GM23338 (cell line): ENCODE data around the gene DPYSL5. TPM values are rescaled to one million over a fixed set of nuclear protein-coding genes. Genes with fewer than 3 reads are reported as not detected.

ENCODE experiments used
- ATAC-seq: fragments of 200-7000 bp; cut with Tn5 transposase; 3 replicates; pipeline ENCODE4 v1.9.1; 2020
- DNase-seq: peaks from one replicate; pipeline ENCODE4 v3.0.0-alpha.2; 2015; ENCODE audit warnings: low spot score
- H2AFZ ChIP-seq: fragments of 200-600 bp; sonication (generic); 2 replicates; pipeline ENCODE4 v1.8.0; 2016; ENCODE audit warnings: antibody characterized with exemption, mild to moderate bottlenecking, moderate library complexity
- H3F3A ChIP-seq: fragments of 200-600 bp; sonication (generic); replicated peaks from 2 replicates; pipeline ENCODE4 v1.8.0; 2017; ENCODE audit warnings: antibody characterized with exemption, mixed run types, low read depth
- H3K27ac ChIP-seq: fragments of 200-600 bp; sonication (generic); 2 replicates; pipeline ENCODE4 v1.6.1; 2016; ENCODE audit warnings: low read depth
- H3K27me3 ChIP-seq: fragments of 200-600 bp; sonication (generic); 2 replicates; pipeline ENCODE4 v1.8.0; 2016; ENCODE audit warnings: mild to moderate bottlenecking, mixed run types, moderate library complexity; ENCODE audit not compliant: insufficient read depth
- H3K36me3 ChIP-seq: fragments of 200-600 bp; sonication (generic); 2 replicates; pipeline ENCODE4 v1.8.0; 2016; ENCODE audit warnings: mild to moderate bottlenecking; ENCODE audit not compliant: insufficient read depth
- H3K4me1 ChIP-seq: fragments of 200-600 bp; sonication (generic); 2 replicates; pipeline ENCODE4 v1.8.0; 2016; ENCODE audit warnings: mild to moderate bottlenecking, moderate library complexity; ENCODE audit not compliant: insufficient read depth
- H3K4me2 ChIP-seq: fragments of 200-600 bp; sonication (generic); 2 replicates; pipeline ENCODE4 v1.7.1; 2017; ENCODE audit warnings: mixed run types
- H3K4me3 ChIP-seq: fragments of 200-600 bp; sonication (generic); 2 replicates; pipeline ENCODE4 v1.6.1; 2016; ENCODE audit warnings: mixed run types
- H3K79me2 ChIP-seq: fragments of 200-600 bp; sonication (generic); replicated peaks from 2 replicates; pipeline ENCODE4 v1.8.0; 2017; ENCODE audit warnings: mild to moderate bottlenecking; ENCODE audit not compliant: insufficient read depth
- H3K9me2 ChIP-seq: fragments of 200-600 bp; sonication (generic); 2 replicates; pipeline ENCODE4 v1.8.0; 2017; ENCODE audit not compliant: insufficient read depth
- H4K20me1 ChIP-seq: fragments of 200-600 bp; sonication (generic); replicated peaks from 2 replicates; pipeline ENCODE4 v1.8.0; 2017; ENCODE audit warnings: mild to moderate bottlenecking; ENCODE audit not compliant: insufficient read depth
- H3K27ac Mint-ChIP-seq: 2 replicates; pipeline ENCODE4 v1.8.0; 2020; ENCODE audit warnings: inconsistent platforms, mild to moderate bottlenecking, moderate library complexity, mixed read lengths
- H3K27me3 Mint-ChIP-seq: 3 replicates; pipeline ENCODE4 v1.8.0; 2022; ENCODE audit warnings: low read depth, mild to moderate bottlenecking, moderate library complexity, mixed read lengths, inconsistent platforms; ENCODE audit not compliant: insufficient read depth, poor library complexity
- H3K36me3 Mint-ChIP-seq: 3 replicates; pipeline ENCODE4 v1.8.0; 2021; ENCODE audit warnings: low read depth, mild to moderate bottlenecking, inconsistent platforms, moderate library complexity, mixed read lengths
- H3K4me1 Mint-ChIP-seq: 3 replicates; pipeline ENCODE4 v1.8.0; 2020; ENCODE audit warnings: mild to moderate bottlenecking, inconsistent platforms, mixed read lengths
- H3K4me3 Mint-ChIP-seq: 3 replicates; pipeline ENCODE4 v1.8.0; 2021; ENCODE audit warnings: moderate library complexity, mild to moderate bottlenecking, inconsistent platforms, mixed read lengths
- H3K9me3 Mint-ChIP-seq: 3 replicates; pipeline ENCODE4 v1.8.0; 2020; ENCODE audit warnings: moderate library complexity, mild to moderate bottlenecking, inconsistent platforms, mixed read lengths
- EZH2 ChIP-seq: fragments of 200-600 bp; sonication (generic); IDR thresholded peaks from one replicate; pipeline ENCODE4 v1.8.0; 2017; ENCODE audit warnings: antibody characterized with exemption, mild to moderate bottlenecking, low read depth; ENCODE audit not compliant: unreplicated experiment
- EZH2phosphoT487 ChIP-seq: fragments of 200-600 bp; sonication (generic); IDR thresholded peaks from one replicate; pipeline ENCODE4 v1.8.1; 2018; ENCODE audit warnings: antibody characterized with exemption; ENCODE audit not compliant: unreplicated experiment
- POLR2AphosphoS5 ChIP-seq: IDR thresholded peaks from 2 replicates; pipeline ENCODE4 v1.6.1; 2016; ENCODE audit warnings: antibody characterized with exemption, low read depth
- REST ChIP-seq: IDR thresholded peaks from one replicate; pipeline ENCODE4 v1.6.1; 2018; ENCODE audit warnings: antibody characterized with exemption; ENCODE audit not compliant: unreplicated experiment
- STAT1 ChIP-seq: IDR thresholded peaks from one replicate; pipeline ENCODE4 v1.6.1; 2016; ENCODE audit warnings: antibody characterized with exemption; ENCODE audit not compliant: unreplicated experiment
- ZNF331 ChIP-seq: fragments of 250-450 bp; sonication (Bioruptor Pico); IDR thresholded peaks from 2 replicates; pipeline ENCODE4 v1.5.0; 2020; ENCODE audit warnings: low read depth, mild to moderate bottlenecking, moderate library complexity
- polyA plus RNA-seq: library from polyadenylated mRNA; unstranded; fragments of >200 nt; fragmentation: Nextera tagmentation; extraction: Ambion mirVana; gene quantifications from 2 replicates; pipeline ENCODE4 v1.2.1, GENCODE V29; 2016
- total RNA-seq: library from RNA; depleted of rRNA; stranded (reverse); fragments of >200 nt; shearing (Covaris generic); gene quantifications from 2 replicates; pipeline ENCODE4 v1.2.3, GENCODE V29; 2014
- TF ChIP-seq, protein P1 (sequence below), 2 experiments: fragments of 200-600 bp in 1 of 2; sonication (generic) in 1 of 2; conservative IDR thresholded peaks; 2 replicates each; pipeline versions ENCODE4 v1.5.1 to v1.6.1; 2016 to 2017; ENCODE audit warnings: antibody characterized with exemption in 2 of 2, low read depth in 2 of 2, mild to moderate bottlenecking in 2 of 2, moderate library complexity in 1 of 2

DPYSL5 gene
- total and polyA plus RNA-seq, 2 experiments from 2014 or later: 3.1 to 8.1 TPM

DNA sequence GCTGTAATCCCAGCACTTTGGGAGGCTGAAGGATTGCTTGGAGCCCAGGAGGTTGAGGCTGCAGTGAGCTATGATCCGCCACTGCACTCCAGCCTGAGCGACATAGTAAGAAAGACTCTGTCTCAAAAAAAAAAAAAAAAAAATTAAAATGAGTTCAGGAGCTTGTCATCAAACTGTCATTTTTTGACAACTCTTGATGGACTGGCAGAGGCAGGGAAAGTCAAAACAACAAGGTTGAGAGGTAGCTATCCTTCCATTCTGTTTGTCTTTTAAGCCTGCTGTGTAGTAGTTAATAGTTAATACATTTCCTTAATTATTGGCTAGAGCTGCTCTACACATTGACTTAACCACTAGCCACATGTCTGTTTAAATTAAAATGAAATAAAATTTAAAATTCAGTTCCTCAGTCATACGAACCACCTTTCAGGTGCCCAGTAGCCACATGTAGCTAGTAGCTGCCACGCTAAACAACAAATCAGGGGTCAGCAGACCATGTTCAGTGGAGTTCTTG, 22.7 kb downstream of the DPYSL5 start:
- H2AFZ ChIP-seq: no peak overlapping the region
- H3K79me2 ChIP-seq: no peaks in the 10 kb centered on the region
- H3K27ac ChIP-seq: no peak overlapping the region
- no peak for ATAC-seq
- peaks cover 5% of the 10 kb centered on the region for H3K27me3 Mint-ChIP-seq
- H3K4me3 Mint-ChIP-seq: no peak overlapping the region
- peaks cover 13% of the 10 kb centered on the region for H4K20me1 ChIP-seq
- H3K36me3 ChIP-seq: no peaks in the 10 kb centered on the region
- no peak for TF ChIP-seq REST
- TF ChIP-seq STAT1: no peak
- TF ChIP-seq ZNF331: no peak
- TF ChIP-seq EZH2phosphoT487: no peak
- TF ChIP-seq POLR2AphosphoS5: no peak
- no peak for TF ChIP-seq EZH2
- no peaks in the 10 kb centered on the region for H3K36me3 Mint-ChIP-seq
- no peak overlapping the region for H3K4me2 ChIP-seq
- H3K4me1 Mint-ChIP-seq: peaks cover 5% of the 10 kb centered on the region
- DNase-seq: no peak
- H3K9me3 Mint-ChIP-seq: no peaks in the 10 kb centered on the region
- no peaks in the 10 kb centered on the region for H3K9me2 ChIP-seq
- H3K4me1 ChIP-seq: no peaks in the 10 kb centered on the region; the same call in 1 of the 2 replicates
- H3K27ac Mint-ChIP-seq: no peak overlapping the region
- H3K27me3 ChIP-seq: peaks cover 41% of the 10 kb centered on the region
- H3F3A ChIP-seq: no peaks in the 10 kb centered on the region
- H3K4me3 ChIP-seq: no peak overlapping the region

- Mint-ChIP-seq H3K4me3 (no peak overlapping the region), H3K27ac (no peak overlapping the region)
These were observed 25.5 kb downstream of the DPYSL5 start for GRCh38 chr2:26873286-26873983.

More at GRCh38 chr2:26873286-26873983, 25.5 kb downstream of the DPYSL5 start:
- H2AFZ ChIP-seq: no peak overlapping the region
- DNase-seq (no peak), ATAC-seq (no peak)
- peaks cover 5% of the 10 kb centered on the region for H3K27me3 Mint-ChIP-seq
- no peaks in the 10 kb centered on the region; the same call in 2 of the 3 replicates for H3K9me3 Mint-ChIP-seq
- no peaks in the 10 kb centered on the region for H3F3A ChIP-seq
- H3K36me3 ChIP-seq: no peaks in the 10 kb centered on the region
- H4K20me1 ChIP-seq: peaks cover 13% of the 10 kb centered on the region
- TF ChIP-seq, protein P1, sequence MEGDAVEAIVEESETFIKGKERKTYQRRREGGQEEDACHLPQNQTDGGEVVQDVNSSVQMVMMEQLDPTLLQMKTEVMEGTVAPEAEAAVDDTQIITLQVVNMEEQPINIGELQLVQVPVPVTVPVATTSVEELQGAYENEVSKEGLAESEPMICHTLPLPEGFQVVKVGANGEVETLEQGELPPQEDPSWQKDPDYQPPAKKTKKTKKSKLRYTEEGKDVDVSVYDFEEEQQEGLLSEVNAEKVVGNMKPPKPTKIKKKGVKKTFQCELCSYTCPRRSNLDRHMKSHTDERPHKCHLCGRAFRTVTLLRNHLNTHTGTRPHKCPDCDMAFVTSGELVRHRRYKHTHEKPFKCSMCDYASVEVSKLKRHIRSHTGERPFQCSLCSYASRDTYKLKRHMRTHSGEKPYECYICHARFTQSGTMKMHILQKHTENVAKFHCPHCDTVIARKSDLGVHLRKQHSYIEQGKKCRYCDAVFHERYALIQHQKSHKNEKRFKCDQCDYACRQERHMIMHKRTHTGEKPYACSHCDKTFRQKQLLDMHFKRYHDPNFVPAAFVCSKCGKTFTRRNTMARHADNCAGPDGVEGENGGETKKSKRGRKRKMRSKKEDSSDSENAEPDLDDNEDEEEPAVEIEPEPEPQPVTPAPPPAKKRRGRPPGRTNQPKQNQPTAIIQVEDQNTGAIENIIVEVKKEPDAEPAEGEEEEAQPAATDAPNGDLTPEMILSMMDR (conservative IDR thresholded peaks at IDR 0.05; ENCODE audit: low read depth in 2 of 2): no peak
- H3K27ac ChIP-seq: no peak overlapping the region
- peaks cover 41% of the 10 kb centered on the region for H3K27me3 ChIP-seq
- H3K9me2 ChIP-seq: no peaks in the 10 kb centered on the region
- H3K4me1 ChIP-seq: no peaks in the 10 kb centered on the region
- no peaks in the 10 kb centered on the region for H3K4me1 Mint-ChIP-seq
- no peak overlapping the region for H3K4me2 ChIP-seq
- no peaks in the 10 kb centered on the region for H3K36me3 Mint-ChIP-seq
- H3K4me3 ChIP-seq: no peak overlapping the region
- H3K79me2 ChIP-seq: no peaks in the 10 kb centered on the region
